HG03342 (cell line): ENCODE measurements around the gene UVRAG.
A peak's percentile ranks its signal among the peaks of the same experiment; 100 is the strongest.
"Not testable (repeated sequence)": the region's sequence is repeated elsewhere in the genome, so short reads cannot be mapped to it uniquely, and the experiment has no call there.

Experiments used
- ATAC-seq: cut with Tn5 transposase; IDR thresholded peaks from one replicate; pipeline ENCODE4 v1.9.1; 2021; ENCODE audit warnings: mild to moderate bottlenecking, moderate library complexity; ENCODE audit not compliant: unreplicated experiment

Gene UVRAG

GRCh38 chr11:75834728-75835127 is 19.7 kb downstream of the UVRAG start:
- no peak for ATAC-seq

DNA sequence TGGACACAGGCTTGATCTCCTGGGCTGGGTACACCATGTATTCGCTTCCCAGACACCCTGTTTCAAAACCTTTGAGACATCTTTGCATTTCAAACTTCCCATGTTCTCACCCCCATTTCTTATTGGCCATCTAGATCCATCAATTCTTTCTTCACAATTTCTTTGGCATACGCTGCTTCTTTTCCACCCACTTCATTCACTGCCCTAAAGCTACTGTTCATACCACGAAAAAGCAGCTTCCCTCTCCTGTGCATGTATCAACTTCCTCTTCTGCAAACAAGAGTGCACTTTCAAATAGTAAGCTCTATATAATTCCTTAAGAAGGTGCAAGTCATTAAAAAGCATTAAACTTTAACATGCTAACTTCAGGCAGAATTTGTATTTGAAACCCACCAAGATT is 21.4 kb downstream of the UVRAG start:
- ATAC-seq: no peak

- ATAC-seq: no peak
These were observed 24.8 kb downstream of the UVRAG start for GRCh38 chr11:75839851-75840250.

DNA sequence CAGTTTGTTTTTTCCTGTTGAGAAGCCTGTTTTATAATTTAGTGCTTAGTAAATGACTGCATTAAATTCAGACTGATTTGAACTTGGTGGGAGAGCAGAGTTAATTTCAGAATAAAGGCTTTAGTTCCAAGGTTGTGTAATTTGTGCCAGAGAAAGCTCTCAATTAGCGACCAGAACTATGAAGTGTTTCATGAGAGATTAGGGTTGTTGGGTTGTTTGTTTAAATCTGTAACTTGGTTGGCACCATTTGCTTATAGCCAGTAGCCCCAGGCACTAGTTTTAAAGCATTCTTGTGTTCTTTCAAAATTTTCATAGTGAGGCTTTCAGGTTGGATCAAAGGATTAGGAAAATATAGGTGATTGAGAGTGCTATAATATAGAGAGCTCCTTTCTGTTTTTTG is 25.5 kb downstream of the UVRAG start:
- no peak for ATAC-seq

DNA sequence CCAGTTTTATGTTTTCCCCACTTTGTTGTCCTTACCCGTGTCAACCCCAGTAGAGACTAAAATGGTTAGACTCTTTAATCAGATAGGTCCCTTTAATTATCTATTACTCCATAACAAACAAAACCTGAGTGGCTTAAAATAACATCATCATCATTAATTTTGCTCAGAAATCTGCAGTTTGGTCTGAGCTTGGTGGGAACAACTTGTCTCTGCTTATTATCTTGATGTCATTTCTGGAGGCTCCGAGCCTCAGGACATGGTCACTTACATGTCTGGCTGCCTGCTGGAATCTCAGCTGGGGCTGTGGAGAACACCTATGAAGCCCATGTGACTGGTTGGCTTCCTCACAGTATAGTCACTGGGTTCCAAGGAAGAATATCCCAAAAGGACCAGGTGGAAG is 26.7 kb downstream of the UVRAG start:
- ATAC-seq: no peak

DNA sequence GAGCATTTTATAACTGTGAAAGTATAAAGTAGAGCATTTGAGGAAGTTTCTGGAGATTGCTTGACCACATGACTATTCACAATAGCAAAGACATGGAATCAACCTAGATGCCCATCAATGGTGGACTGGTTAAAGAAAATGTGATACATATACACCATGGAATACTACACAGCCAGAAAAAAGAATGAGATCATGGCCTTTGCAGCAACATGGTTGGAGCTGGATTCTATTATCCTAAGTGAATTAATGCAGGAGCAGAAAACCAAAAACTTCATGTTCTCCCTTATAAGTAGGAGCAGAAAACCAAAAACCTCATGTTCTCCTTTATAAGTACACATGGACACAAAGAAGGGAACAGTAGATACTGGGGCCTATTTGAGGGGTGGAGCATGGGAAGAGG is 30.3 kb downstream of the UVRAG start:
- no peak for ATAC-seq

DNA sequence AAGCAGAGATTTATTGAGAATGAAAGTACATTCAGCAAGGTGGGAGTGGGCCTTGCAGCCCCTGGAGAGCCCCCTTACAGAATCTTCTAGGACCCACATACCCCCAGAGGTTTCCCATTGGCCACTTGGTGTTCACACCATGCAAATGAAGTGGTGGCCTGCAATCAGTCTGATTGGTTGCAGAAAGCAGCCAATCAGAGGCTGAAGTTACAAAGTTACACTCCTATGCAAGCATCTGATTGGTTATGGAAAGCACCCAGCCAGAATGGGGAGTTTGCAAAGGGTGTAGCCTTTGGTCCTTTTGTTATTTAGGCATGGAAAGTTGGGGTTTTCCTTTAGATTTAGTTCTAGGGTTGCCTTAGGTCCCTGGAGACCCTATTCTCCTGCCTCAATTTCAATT is 34.9 kb downstream of the UVRAG start:
- no peak for ATAC-seq

GRCh38 chr11:75850787-75851186 is 35.8 kb downstream of the UVRAG start:
- ATAC-seq: no peak

GRCh38 chr11:75851203-75851602 is 36.2 kb downstream of the UVRAG start:
- no peak for ATAC-seq

- ATAC-seq: no peak
These were observed 37.5 kb downstream of the UVRAG start for GRCh38 chr11:75852406-75853017.

GRCh38 chr11:75853563-75853962 is 38.6 kb downstream of the UVRAG start:
- ATAC-seq: not testable (repeated sequence)

- ATAC-seq: no peak
These were observed 39.0 kb downstream of the UVRAG start for GRCh38 chr11:75853971-75854370.

GRCh38 chr11:75855206-75855605 is 40.2 kb downstream of the UVRAG start:
- ATAC-seq: no peak

- ATAC-seq: no peak
These were observed 41.9 kb downstream of the UVRAG start for GRCh38 chr11:75856912-75857311.

DNA sequence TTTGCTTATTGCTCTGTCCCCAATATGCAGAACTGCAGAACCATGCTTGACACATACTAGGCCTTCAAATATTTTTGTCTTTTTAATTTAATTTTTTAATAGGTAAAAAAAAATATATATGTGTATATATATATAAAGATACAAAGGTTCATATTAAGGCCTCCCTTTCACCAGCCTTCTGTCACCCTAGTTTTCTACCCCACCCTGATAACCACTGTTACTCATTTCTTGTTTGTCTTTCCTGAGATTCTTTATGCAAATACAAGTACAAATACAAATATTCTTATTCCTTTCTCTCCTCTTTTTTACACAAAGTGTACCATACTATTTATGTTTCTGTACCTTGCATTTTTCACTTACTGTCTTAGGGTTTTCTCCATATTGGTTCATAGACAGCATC is 43.0 kb downstream of the UVRAG start:
- no peak for ATAC-seq

DNA sequence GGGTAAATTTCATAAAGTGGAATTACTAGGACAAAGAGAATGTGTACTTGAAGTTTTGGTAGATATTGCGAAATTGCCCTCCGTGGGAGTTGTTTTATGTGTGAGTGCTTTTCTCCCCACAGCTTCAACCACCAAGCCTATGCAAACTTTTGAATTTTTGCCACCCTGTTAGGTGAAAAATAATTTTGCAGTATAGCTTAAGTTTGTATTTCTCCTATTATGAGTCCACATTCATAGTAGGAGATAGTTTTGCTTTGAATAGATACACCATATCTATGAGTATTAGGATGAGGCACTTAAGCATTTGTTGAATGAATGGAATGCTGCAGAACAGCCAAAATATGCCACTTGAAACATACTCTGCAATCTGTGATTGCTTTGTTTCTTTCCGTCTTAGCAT is 43.6 kb downstream of the UVRAG start:
- no peak for ATAC-seq

- ATAC-seq: no peak
These were observed 44.6 kb downstream of the UVRAG start for GRCh38 chr11:75859614-75860013.

GRCh38 chr11:75862437-75862836 is 47.4 kb downstream of the UVRAG start:
- no peak for ATAC-seq

GRCh38 chr11:75867778-75868374 is 52.9 kb downstream of the UVRAG start:
- ATAC-seq: no peak

- ATAC-seq: no peak
These were observed 54.0 kb downstream of the UVRAG start for GRCh38 chr11:75868990-75869389.

- no peak for ATAC-seq
These were observed 54.8 kb downstream of the UVRAG start for GRCh38 chr11:75869661-75870455.

DNA sequence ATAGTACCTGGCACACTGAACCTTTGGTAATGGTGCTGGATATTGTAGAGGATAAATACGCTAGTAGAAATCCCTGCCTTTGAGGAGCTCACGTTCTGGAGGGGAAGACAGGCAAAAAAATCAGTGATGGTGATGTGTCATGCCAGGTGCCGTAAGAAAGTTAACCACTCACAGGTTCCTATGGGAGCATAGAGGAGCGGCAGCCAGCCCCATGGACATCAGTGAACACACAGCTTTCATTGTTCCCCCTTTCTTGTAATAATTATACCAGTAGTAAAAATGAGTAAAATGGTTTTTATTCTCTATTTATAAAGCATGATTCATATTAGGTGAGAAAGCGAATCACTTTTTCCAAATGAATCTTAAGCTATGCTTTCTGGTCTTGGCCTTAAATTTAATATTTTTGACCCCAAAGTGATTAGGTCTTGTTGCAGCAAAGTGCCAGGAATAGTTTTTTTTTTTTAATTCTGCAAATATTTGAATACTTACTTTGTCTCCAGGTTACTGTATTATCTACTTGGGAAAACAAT is 57.9 kb downstream of the UVRAG start:
- ATAC-seq: peak; percentile 50
